Adrenal gland (tissue), 5 donors: ENCODE results near the gene HMGCS2.

Experiments used
- CTCF ChIP-seq, 6 experiments: fragments of 450-650 bp in 4 of 6; fragments of 200-600 bp in 2 of 6; sonication (generic) in 1 of 6; IDR thresholded peaks; 1 replicate in 5 of 6; 2 replicates in 1 of 6; pipeline versions ENCODE4 v1.5.1 to v1.8.0; 2016 to 2021; ENCODE audit warnings: antibody characterized with exemption in 6 of 6, mild to moderate bottlenecking in 2 of 6, moderate library complexity in 1 of 6
- POLR2A ChIP-seq, 2 donors: fragments of 450-650 bp; IDR thresholded peaks; one replicate each; pipeline ENCODE4 v1.6.1; 2017; ENCODE audit warnings: antibody characterized with exemption in 2 of 2, mild to moderate bottlenecking in 2 of 2, moderate library complexity in 1 of 2
- donor health status: DM: no; HTN: no; CAD: no.

- TF ChIP-seq CTCF (IDR thresholded peaks at IDR 0.05) (no peak), POLR2A (IDR thresholded peaks at IDR 0.05) (no peak)
Observed at GRCh38 chr1:119768778-119769177, at the start of gene HMGCS2.
